Measurements from ENCODE around the gene PPY. TPM values are rescaled to one million over a fixed set of nuclear protein-coding genes. Genes with fewer than 3 reads are reported as not detected.
"Not testable (repeated sequence)": the region's sequence is repeated elsewhere in the genome, so short reads cannot be mapped to it uniquely, and the experiment has no call there.

The PPY gene
- total and polyA plus RNA-seq, 11 donors: not detected

DNA sequence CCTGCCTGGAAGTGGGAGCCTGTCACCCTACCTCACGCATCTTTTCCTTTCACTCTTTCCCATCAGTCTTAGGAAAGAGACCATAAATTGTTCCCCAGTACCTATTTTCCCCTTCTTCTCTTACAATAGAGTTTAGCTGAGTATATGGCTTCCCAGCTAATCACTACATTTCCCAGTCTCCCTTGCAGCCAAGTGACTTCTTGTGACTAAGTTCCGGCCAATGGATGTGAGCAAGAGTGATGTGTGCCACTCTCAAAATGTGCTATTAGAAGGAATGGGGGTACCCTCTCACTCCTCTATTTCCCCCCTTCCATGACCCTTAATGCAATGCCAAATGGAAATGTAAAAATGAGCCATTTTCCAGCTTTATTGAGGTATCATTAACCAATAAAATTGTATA is 19.7 kb upstream of the PPY start:
- WGBS, 4 donors: 83 to 85% (median 83%) methylated on average over 2 of the region's 2 CpGs
- H3K27me3 ChIP-seq: peaks cover 0 to 26% (median 0%) of the 10 kb centered on the region in 9 donors
- no peaks in the 10 kb centered on the region for H3K9me3 ChIP-seq
- H3K4me1 ChIP-seq: no peaks in the 10 kb centered on the region
- ATAC-seq: no peak
- H3K4me3 ChIP-seq: no peak overlapping the region
- intact Hi-C loops (cut with DNase I): loop anchor here in 1 of 10 donors (10.0 kb wide), 1 partner anchor 1267 kb away; no protein-coding TSS in a partner anchor
- H3K36me3 ChIP-seq: no peaks in the 10 kb centered on the region
- no peak for DNase-seq
- TF ChIP-seq, protein P1, sequence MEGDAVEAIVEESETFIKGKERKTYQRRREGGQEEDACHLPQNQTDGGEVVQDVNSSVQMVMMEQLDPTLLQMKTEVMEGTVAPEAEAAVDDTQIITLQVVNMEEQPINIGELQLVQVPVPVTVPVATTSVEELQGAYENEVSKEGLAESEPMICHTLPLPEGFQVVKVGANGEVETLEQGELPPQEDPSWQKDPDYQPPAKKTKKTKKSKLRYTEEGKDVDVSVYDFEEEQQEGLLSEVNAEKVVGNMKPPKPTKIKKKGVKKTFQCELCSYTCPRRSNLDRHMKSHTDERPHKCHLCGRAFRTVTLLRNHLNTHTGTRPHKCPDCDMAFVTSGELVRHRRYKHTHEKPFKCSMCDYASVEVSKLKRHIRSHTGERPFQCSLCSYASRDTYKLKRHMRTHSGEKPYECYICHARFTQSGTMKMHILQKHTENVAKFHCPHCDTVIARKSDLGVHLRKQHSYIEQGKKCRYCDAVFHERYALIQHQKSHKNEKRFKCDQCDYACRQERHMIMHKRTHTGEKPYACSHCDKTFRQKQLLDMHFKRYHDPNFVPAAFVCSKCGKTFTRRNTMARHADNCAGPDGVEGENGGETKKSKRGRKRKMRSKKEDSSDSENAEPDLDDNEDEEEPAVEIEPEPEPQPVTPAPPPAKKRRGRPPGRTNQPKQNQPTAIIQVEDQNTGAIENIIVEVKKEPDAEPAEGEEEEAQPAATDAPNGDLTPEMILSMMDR (IDR thresholded peaks at IDR 0.05): no peak
- no peak for TF ChIP-seq POLR2A (IDR thresholded peaks at IDR 0.05)
- no peak overlapping the region for H3K27ac ChIP-seq

DNA sequence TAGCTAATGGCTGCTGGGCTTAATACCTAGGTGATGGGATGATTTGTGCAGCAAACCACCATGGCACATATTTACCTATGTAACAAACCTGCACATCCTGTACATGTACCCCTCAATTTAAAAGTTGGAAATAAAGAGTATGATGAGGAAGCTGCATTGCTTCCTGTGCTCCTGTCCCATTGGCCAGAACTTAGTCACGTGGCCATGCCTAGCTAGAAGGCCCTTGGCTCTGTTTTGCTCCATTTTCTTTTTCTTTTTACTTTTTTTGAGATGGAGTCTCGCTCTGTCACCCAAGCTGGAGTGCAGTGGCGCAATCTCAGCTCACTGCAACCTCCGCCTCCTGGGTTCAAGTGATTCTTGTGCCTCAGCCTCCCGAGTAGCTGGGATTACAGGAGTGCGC is 19.0 kb upstream of the PPY start:
- peaks cover 0 to 20% (median 0%) of the 10 kb centered on the region in 9 donors for H3K27me3 ChIP-seq
- H3K9me3 ChIP-seq, H3K36me3 ChIP-seq, H3K27ac ChIP-seq, H3K4me1 ChIP-seq, DNase-seq, ATAC-seq, H3K4me3 ChIP-seq: not testable (repeated sequence)
- intact Hi-C loops (cut with DNase I): loop anchor here in 1 of 10 donors (10.0 kb wide), 1 partner anchor 1266 kb away; no protein-coding TSS in a partner anchor
- 90 to 94% (median 92%) methylated on average over 6 of the region's 6 CpGs for WGBS, 4 donors

DNA sequence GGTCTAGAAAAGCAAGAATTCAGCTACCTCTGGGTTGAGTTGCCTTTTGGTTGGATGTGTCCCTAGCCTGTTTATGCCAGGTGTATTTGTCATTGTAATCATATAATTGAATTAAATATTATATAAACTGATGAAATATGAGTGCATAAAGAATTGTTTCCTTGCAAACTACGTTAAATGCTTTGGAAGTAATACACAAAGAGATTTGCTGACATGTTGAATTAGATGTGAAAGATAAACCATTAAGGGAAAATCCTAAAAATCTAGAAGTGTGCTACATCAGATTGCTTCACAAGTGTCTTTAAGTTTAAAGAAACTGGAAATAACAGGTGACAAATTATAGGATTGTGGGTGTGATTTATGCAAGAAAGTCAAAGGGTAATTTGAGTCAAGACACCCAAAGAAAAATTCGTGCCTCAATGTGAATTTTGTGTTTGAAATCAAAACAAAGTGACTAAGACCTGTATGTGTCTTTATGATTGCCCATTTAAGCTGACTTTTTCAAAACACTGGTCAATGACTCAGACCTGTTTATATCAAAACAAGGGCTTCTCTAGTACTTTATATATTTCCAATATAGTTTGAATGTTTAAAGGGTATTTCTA is 16.6 kb upstream of the PPY start:
- TF ChIP-seq, protein P1 (IDR thresholded peaks at IDR 0.05): no peak
- TF ChIP-seq POLR2A (IDR thresholded peaks at IDR 0.05): no peak
- H3K9me3 ChIP-seq: no peaks in the 10 kb centered on the region
- ATAC-seq: no peak
- H3K4me1 ChIP-seq: no peaks in the 10 kb centered on the region
- WGBS, 4 donors: 70 to 76% (median 72%) methylated on average over 2 of the region's 2 CpGs
- peaks cover 0 to 34% (median 9%) of the 10 kb centered on the region in 9 donors for H3K27me3 ChIP-seq
- H3K4me3 ChIP-seq: no peak overlapping the region
- H3K27ac ChIP-seq: no peak overlapping the region
- no peaks in the 10 kb centered on the region for H3K36me3 ChIP-seq
- no peak for DNase-seq
- intact Hi-C loops (cut with DNase I): no loop called here

DNA sequence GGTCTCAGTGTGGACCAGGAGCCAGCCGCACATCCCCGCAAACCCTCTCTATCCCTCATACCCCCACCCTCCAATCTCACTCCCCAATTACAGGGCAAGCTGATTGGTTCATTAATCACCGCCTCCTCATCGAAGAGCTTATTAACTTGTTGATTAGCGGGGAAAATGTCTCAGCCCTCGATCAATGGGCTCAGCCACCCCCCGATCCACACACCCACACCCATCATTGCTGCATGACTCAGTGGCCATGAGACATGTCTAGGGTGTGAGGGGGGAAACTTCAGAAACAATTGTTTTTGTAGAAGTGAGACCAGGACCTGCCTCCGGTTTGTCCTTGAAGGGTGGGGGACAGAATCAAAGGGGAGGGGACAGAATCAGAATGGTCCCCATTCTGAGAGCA is 13.9 kb upstream of the PPY start:
- TF ChIP-seq POLR2A (IDR thresholded peaks at IDR 0.05): no peak
- TF ChIP-seq, protein P1 (IDR thresholded peaks at IDR 0.05): no peak
- WGBS, 4 donors: 80 to 93% (median 91%) methylated on average over 7 to 8 of the region's 8 CpGs
- Histone ChIP-seq H3K4me1 (peaks cover 0 to 13% (median 3%) of the 10 kb centered on the region in 12 donors), H3K36me3 (no peaks in the 10 kb centered on the region), H3K27ac (no peak overlapping the region), H3K4me3 (no peak overlapping the region), H3K27me3 (peaks cover 20 to 53% (median 35%) of the 10 kb centered on the region in 9 donors), H3K9me3 (no peaks in the 10 kb centered on the region)
- DNase-seq (no peak), ATAC-seq (no peak)
- intact Hi-C loops (cut with DNase I): no loop called here

All from heart left ventricle (tissue), 16 donors.